ENCODE results near the gene PEX14.

- TF ChIP-seq CTCF (IDR thresholded peaks at IDR 0.05) (no peak), POLR2A (IDR thresholded peaks at IDR 0.05) (no peak)
Measured at GRCh38 chr1:10521537-10522157, 46.9 kb downstream of the PEX14 start.

All from uterus (tissue), 2 donors.